Muscle layer of colon (tissue), 2 donors: ENCODE data around the gene ASCL2.

Experiments
- H3K27ac ChIP-seq: one replicate; pipeline ENCODE4 v1.7.0; 2013; ENCODE audit warnings: low read depth, mild to moderate bottlenecking, low read length, moderate library complexity
- H3K27me3 ChIP-seq, 2 donors: one replicate each; pipeline ENCODE4 v1.7.0; 2013; ENCODE audit warnings: low read length in 2 of 2, mild to moderate bottlenecking in 2 of 2; ENCODE audit not compliant: insufficient read depth in 2 of 2, control insufficient read depth in 1 of 2
- H3K36me3 ChIP-seq: one replicate; pipeline ENCODE4 v1.7.0; 2013; ENCODE audit warnings: mild to moderate bottlenecking, low read length; ENCODE audit not compliant: insufficient read depth
- H3K4me1 ChIP-seq: one replicate; pipeline ENCODE4 v1.7.0; 2013; ENCODE audit warnings: mild to moderate bottlenecking, low read length; ENCODE audit not compliant: insufficient read depth
- H3K4me3 ChIP-seq, 2 donors: one replicate each; pipeline ENCODE4 v1.7.0; 2013; ENCODE audit warnings: low read length in 2 of 2, low read depth in 1 of 2, mild to moderate bottlenecking in 1 of 2, moderate library complexity in 1 of 2
- H3K9ac ChIP-seq: one replicate; pipeline ENCODE4 v1.7.0; 2013; ENCODE audit warnings: low read length
- H3K9me3 ChIP-seq: one replicate; pipeline ENCODE4 v1.7.0; 2013; ENCODE audit warnings: mild to moderate bottlenecking, low read length
- donor health status: abdominal sarcoma.
- donor health status: Adenocarcinoma of cecum.

Gene ASCL2

GRCh38 chr11:2266586-2267305 is 3.6 kb downstream of the ASCL2 start:
- no peak overlapping the region for H3K9ac ChIP-seq
- no peaks in the 10 kb centered on the region for H3K9me3 ChIP-seq
- no peak overlapping the region for H3K4me3 ChIP-seq
- H3K27me3 ChIP-seq, result peaks cover 4 to 44% of the 10 kb centered on the region in 2 donors
- H3K4me1 ChIP-seq, result no peaks in the 10 kb centered on the region
- H3K27ac ChIP-seq, result no peak overlapping the region
- H3K36me3 ChIP-seq, result no peaks in the 10 kb centered on the region

GRCh38 chr11:2265854-2266585 is 4.4 kb downstream of the ASCL2 start:
- Histone ChIP-seq H3K36me3 (no peaks in the 10 kb centered on the region), H3K27ac (no peak overlapping the region), H3K4me3 (no peak overlapping the region), H3K27me3 (peaks cover 4 to 38% of the 10 kb centered on the region in 2 donors), H3K4me1 (no peaks in the 10 kb centered on the region), H3K9ac (no peak overlapping the region), H3K9me3 (no peaks in the 10 kb centered on the region)

DNA sequence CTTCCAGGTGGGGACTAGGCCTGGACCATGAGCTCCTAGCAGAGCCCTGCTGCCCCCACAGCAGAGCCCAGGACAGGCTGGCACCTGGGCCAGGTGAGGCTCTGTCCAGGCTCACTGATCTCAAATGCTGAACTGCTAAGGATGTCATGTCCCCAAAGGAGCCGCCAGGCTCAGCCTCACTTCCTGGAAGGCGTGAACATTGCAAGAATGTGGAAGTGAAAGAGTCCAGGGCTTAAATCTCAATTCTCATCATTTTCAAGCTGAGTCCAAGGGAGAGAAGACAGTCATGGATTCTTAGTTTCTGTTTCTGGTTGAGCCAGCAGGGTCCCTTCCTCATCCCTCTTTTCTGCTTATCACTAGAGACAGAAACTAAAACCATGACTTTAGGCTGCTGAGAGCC is 5.0 kb downstream of the ASCL2 start:
- peaks cover 4 to 36% of the 10 kb centered on the region in 2 donors for H3K27me3 ChIP-seq
- H3K4me1 ChIP-seq, result no peaks in the 10 kb centered on the region
- H3K36me3 ChIP-seq, result no peaks in the 10 kb centered on the region
- no peak overlapping the region for H3K27ac ChIP-seq
- no peaks in the 10 kb centered on the region for H3K9me3 ChIP-seq
- H3K9ac ChIP-seq, result no peak overlapping the region
- no peak overlapping the region for H3K4me3 ChIP-seq

DNA sequence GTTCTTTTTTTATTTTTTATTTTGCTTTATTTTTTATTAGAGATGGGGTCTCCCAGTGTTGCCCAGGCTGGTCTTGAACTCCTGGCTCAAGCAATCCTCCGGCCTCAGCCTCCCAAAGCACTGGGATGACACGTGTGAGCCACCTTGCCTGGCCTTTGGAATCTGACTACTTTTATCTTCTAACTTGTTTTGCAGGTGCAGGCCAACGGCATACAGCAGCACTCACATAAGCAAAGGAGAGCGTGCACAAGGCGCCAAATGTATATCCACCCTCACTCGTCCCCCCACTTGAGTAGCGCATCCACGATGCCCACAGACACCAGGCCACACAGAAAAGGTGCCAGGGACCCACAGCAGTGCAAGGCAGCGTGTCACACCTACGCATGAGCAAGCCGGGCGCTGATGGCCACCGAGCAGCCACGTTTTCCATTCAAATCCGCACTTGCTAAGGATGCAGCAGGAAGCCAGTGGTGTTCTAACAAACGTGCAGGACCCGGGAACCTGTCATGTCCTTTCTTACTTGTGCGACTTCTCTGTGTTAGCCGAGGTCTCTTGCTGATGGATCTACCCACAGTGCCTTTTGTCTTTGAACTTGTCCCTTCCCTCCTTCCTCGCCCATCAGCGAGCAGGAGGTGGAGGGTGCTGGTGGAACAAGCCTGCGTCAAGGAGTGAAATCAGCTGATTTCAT is 5.9 kb downstream of the ASCL2 start:
- Histone ChIP-seq H3K9me3 (no peaks in the 10 kb centered on the region), H3K36me3 (no peaks in the 10 kb centered on the region), H3K27ac (no peak overlapping the region), H3K9ac (no peak overlapping the region), H3K27me3 (peaks cover 4 to 28% of the 10 kb centered on the region in 2 donors), H3K4me1 (no peaks in the 10 kb centered on the region), H3K4me3 (no peak overlapping the region)

DNA sequence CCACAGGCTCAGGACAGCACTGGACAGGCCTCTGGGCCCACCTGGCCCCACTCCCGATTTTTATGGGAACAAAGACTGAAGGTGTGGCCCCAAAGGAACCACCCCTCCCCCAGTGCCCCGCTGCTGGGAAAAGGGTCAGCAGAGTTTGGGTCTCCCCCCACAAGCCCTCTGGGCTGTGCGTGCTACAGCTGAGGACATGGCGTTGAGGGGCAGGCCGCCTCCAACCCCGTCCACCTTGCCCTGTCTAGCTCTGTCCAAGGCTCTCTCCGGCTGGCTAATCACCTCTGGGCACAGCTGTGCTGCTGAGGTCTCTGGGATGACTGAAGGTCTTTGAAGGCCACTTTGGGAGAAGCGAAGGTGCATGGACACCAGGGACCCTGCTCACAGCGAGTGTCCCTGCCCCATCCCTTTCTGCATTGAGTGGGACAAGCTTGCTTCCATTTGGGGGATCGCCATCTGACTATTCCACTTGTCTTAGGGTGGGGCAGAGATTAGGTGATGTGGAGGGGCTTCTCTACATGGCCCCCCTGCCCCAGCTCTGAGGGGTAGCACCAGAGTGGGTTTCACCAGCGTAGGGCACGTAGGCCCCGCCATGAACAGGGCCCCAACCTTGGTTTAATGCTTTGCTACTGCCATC is 6.5 kb downstream of the ASCL2 start:
- peaks cover 4 to 21% of the 10 kb centered on the region in 2 donors for H3K27me3 ChIP-seq

GRCh38 chr11:2263071-2263565 is 7.3 kb downstream of the ASCL2 start:
- Histone ChIP-seq H3K36me3 (no peaks in the 10 kb centered on the region), H3K9me3 (no peaks in the 10 kb centered on the region), H3K27me3 (peaks cover 0 to 14% of the 10 kb centered on the region in 2 donors), H3K27ac (no peak overlapping the region), H3K4me1 (no peaks in the 10 kb centered on the region), H3K9ac (no peak overlapping the region), H3K4me3 (no peak overlapping the region)

More for the DNA sequence above, 6.5 kb downstream of the ASCL2 start:
- no peaks in the 10 kb centered on the region for H3K4me1 ChIP-seq
- no peak overlapping the region for H3K27ac ChIP-seq
- no peak overlapping the region for H3K9ac ChIP-seq
- H3K36me3 ChIP-seq, result no peaks in the 10 kb centered on the region
- H3K4me3 ChIP-seq, result no peak overlapping the region
- H3K9me3 ChIP-seq, result no peaks in the 10 kb centered on the region

DNA sequence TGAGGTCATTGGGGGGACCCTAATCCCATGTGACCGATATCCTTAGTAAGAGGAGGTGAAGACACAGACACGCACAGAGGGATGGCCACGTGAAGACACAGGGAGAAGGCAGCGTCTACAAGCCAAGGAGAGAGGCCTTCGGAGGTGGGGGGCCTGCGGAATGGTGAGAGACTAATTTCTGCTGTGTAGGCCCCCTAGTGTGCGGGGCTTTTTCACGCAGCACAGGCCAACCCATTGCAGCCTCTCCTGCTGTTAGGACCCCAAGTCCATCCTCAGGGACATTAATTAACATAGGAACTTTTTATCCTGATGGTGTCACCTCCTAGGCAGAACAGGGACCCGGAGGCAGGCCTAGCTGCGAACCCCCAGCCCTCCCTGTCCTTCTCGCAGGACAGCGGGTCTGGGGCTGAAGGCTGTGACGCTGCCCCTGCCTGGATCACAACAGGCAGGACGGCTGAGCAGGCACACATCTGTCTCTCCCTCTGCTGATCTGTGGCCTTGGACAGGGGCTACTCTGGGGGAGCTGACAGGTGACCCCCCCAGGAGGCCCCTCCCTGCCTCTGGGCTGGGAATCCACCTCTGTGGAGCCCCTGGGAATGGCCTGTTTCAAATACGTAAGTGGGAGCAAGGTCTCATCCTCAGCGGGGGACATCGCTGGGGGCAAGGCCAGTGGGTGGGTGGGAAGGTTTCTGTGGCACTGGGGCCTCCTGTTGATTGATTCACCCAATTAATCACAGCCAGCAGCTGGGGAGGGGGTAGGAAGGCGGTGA is 7.9 kb downstream of the ASCL2 start:
- Histone ChIP-seq H3K9ac (no peak overlapping the region), H3K27me3 (peaks cover 0 to 8% of the 10 kb centered on the region in 2 donors), H3K4me1 (no peaks in the 10 kb centered on the region), H3K27ac (no peak overlapping the region), H3K36me3 (no peaks in the 10 kb centered on the region), H3K4me3 (no peak overlapping the region), H3K9me3 (no peaks in the 10 kb centered on the region)

GRCh38 chr11:2261436-2262230 is 8.8 kb downstream of the ASCL2 start:
- no peak overlapping the region for H3K4me3 ChIP-seq
- no peaks in the 10 kb centered on the region for H3K9me3 ChIP-seq
- no peak overlapping the region for H3K9ac ChIP-seq
- peaks cover 0 to 5% of the 10 kb centered on the region in 2 donors for H3K27me3 ChIP-seq
- H3K36me3 ChIP-seq, result no peaks in the 10 kb centered on the region
- no peak overlapping the region for H3K27ac ChIP-seq
- H3K4me1 ChIP-seq, result no peaks in the 10 kb centered on the region

- no peak overlapping the region for H3K27ac ChIP-seq
Measured at GRCh38 chr11:2260491-2261364, 9.7 kb downstream of the ASCL2 start.

More at GRCh38 chr11:2260491-2261364, 9.7 kb downstream of the ASCL2 start:
- H3K9ac ChIP-seq, result no peak overlapping the region
- H3K27me3 ChIP-seq, result peaks cover 0 to 5% of the 10 kb centered on the region in 2 donors
- H3K4me1 ChIP-seq, result no peaks in the 10 kb centered on the region
- H3K36me3 ChIP-seq, result no peaks in the 10 kb centered on the region
- no peak overlapping the region for H3K4me3 ChIP-seq
- H3K9me3 ChIP-seq, result no peaks in the 10 kb centered on the region
